IPS-18a (cell line): Measurements from ENCODE around the gene SOCS4.
A peak's percentile ranks its signal among the peaks of the same experiment; 100 is the strongest.
"Not testable (repeated sequence)": the region's sequence is repeated elsewhere in the genome, so short reads cannot be mapped to it uniquely, and the experiment has no call there.

Experiments used
- H3K27ac ChIP-seq: one replicate; pipeline ENCODE4 v1.5.1; 2013; ENCODE audit warnings: low read length
- H3K27me3 ChIP-seq: one replicate; pipeline ENCODE4 v1.6.1; 2013; ENCODE audit warnings: mild to moderate bottlenecking, low read length; ENCODE audit not compliant: control insufficient read depth, insufficient read depth
- H3K36me3 ChIP-seq: one replicate; pipeline ENCODE4 v1.6.1; 2013; ENCODE audit warnings: low read depth, low read length; ENCODE audit not compliant: control insufficient read depth
- H3K4me1 ChIP-seq: one replicate; pipeline ENCODE4 v1.6.1; 2013; ENCODE audit warnings: low read depth, low read length; ENCODE audit not compliant: control insufficient read depth
- H3K4me3 ChIP-seq: one replicate; pipeline ENCODE4 v1.5.1; 2013; ENCODE audit warnings: low read length
- H3K9ac ChIP-seq: one replicate; pipeline ENCODE4 v1.6.1; 2013; ENCODE audit warnings: mild to moderate bottlenecking, low read length, moderate library complexity
- H3K9me3 ChIP-seq: one replicate; pipeline ENCODE4 v1.6.1; 2013; ENCODE audit warnings: low read depth, low read length; ENCODE audit not compliant: control insufficient read depth

The SOCS4 gene

GRCh38 chr14:55028066-55028465 lies 1.0 kb downstream of the SOCS4 start:
- Histone ChIP-seq H3K4me3 (peak overlapping the region; percentile 83), H3K4me1 (peaks cover 28% of the 10 kb centered on the region), H3K36me3 (peaks cover 12% of the 10 kb centered on the region)

GRCh38 chr14:55028476-55028875 lies 1.4 kb downstream of the SOCS4 start:
- H3K27ac ChIP-seq, result no peak overlapping the region
- peaks cover 9% of the 10 kb centered on the region for H3K36me3 ChIP-seq

More at GRCh38 chr14:55028066-55028465, 1.0 kb downstream of the SOCS4 start:
- Histone ChIP-seq H3K27ac (peak overlapping the region; percentile 87), H3K9me3 (no peaks in the 10 kb centered on the region), H3K27me3 (no peaks in the 10 kb centered on the region), H3K9ac (peak overlapping the region; percentile 98)

GRCh38 chr14:55031190-55031589 lies 4.2 kb downstream of the SOCS4 start:
- H3K27ac ChIP-seq, result no peak overlapping the region
- H3K27me3 ChIP-seq, result no peaks in the 10 kb centered on the region
- peaks cover 12% of the 10 kb centered on the region for H3K4me1 ChIP-seq
- H3K4me3 ChIP-seq, result no peak overlapping the region
- H3K36me3 ChIP-seq, result peaks cover 7% of the 10 kb centered on the region
- no peaks in the 10 kb centered on the region for H3K9me3 ChIP-seq
- H3K9ac ChIP-seq, result no peak overlapping the region

More at GRCh38 chr14:55028476-55028875, 1.4 kb downstream of the SOCS4 start:
- H3K27me3 ChIP-seq, result no peaks in the 10 kb centered on the region
- peak overlapping the region; percentile 98 for H3K9ac ChIP-seq
- no peaks in the 10 kb centered on the region for H3K9me3 ChIP-seq
- peaks cover 28% of the 10 kb centered on the region for H3K4me1 ChIP-seq
- peak overlapping the region; percentile 83 for H3K4me3 ChIP-seq

GRCh38 chr14:55037995-55038394 lies 11.0 kb downstream of the SOCS4 start:
- not testable (repeated sequence) for H3K4me1 ChIP-seq, H3K4me3 ChIP-seq, H3K9me3 ChIP-seq, H3K9ac ChIP-seq, H3K27ac ChIP-seq
- Histone ChIP-seq H3K36me3 (peaks cover 19% of the 10 kb centered on the region), H3K27me3 (peaks cover 15% of the 10 kb centered on the region)

- no peak overlapping the region for H3K9ac ChIP-seq
- H3K4me1 ChIP-seq, result peaks cover 3% of the 10 kb centered on the region
- H3K9me3 ChIP-seq, result no peaks in the 10 kb centered on the region
- peaks cover 18% of the 10 kb centered on the region for H3K27me3 ChIP-seq
- no peak overlapping the region for H3K27ac ChIP-seq
- peaks cover 23% of the 10 kb centered on the region for H3K36me3 ChIP-seq
- H3K4me3 ChIP-seq, result no peak overlapping the region
Observed at GRCh38 chr14:55038708-55039107, 11.7 kb downstream of the SOCS4 start.

- Histone ChIP-seq H3K9me3 (no peaks in the 10 kb centered on the region), H3K27me3 (peaks cover 18% of the 10 kb centered on the region), H3K4me1 (peaks cover 3% of the 10 kb centered on the region), H3K36me3 (peaks cover 16% of the 10 kb centered on the region), H3K4me3 (no peak overlapping the region), H3K9ac (no peak overlapping the region), H3K27ac (no peak overlapping the region)
Observed at GRCh38 chr14:55043528-55043927, 16.5 kb downstream of the SOCS4 start.

- H3K9me3 ChIP-seq, result no peaks in the 10 kb centered on the region
- no peak overlapping the region for H3K27ac ChIP-seq
- H3K36me3 ChIP-seq, result peaks cover 16% of the 10 kb centered on the region
- no peak overlapping the region for H3K9ac ChIP-seq
- H3K27me3 ChIP-seq, result peaks cover 18% of the 10 kb centered on the region
- no peak overlapping the region for H3K4me3 ChIP-seq
- H3K4me1 ChIP-seq, result peaks cover 3% of the 10 kb centered on the region
Observed at GRCh38 chr14:55045087-55045486, 18.1 kb downstream of the SOCS4 start.

GRCh38 chr14:55047301-55048053 lies 20.4 kb downstream of the SOCS4 start:
- Histone ChIP-seq H3K27ac (no peak overlapping the region), H3K9me3 (no peaks in the 10 kb centered on the region), H3K9ac (no peak overlapping the region), H3K4me3 (no peak overlapping the region), H3K36me3 (peaks cover 16% of the 10 kb centered on the region), H3K4me1 (no peaks in the 10 kb centered on the region), H3K27me3 (peaks cover 9% of the 10 kb centered on the region)

GRCh38 chr14:55048900-55049436 lies 21.9 kb downstream of the SOCS4 start:
- no peak overlapping the region for H3K27ac ChIP-seq
- H3K4me3 ChIP-seq, result no peak overlapping the region
- H3K36me3 ChIP-seq, result peaks cover 4% of the 10 kb centered on the region
- H3K4me1 ChIP-seq, result peaks cover 8% of the 10 kb centered on the region
- no peak overlapping the region for H3K9ac ChIP-seq
- H3K9me3 ChIP-seq, result no peaks in the 10 kb centered on the region
- H3K27me3 ChIP-seq, result no peaks in the 10 kb centered on the region

- Histone ChIP-seq H3K4me1 (peaks cover 8% of the 10 kb centered on the region), H3K27me3 (no peaks in the 10 kb centered on the region), H3K4me3 (peak overlapping the region; percentile 99), H3K9me3 (no peaks in the 10 kb centered on the region), H3K27ac (peak overlapping the region; percentile 33), H3K36me3 (peaks cover 3% of the 10 kb centered on the region), H3K9ac (peak overlapping the region; percentile 100)
Observed at GRCh38 chr14:55051165-55051422, 24.1 kb downstream of the SOCS4 start.

GRCh38 chr14:55051423-55052268 lies 24.6 kb downstream of the SOCS4 start, which contains the start of gene MAPK1IP1L:
MAPK1IP1L (plus strand) TSS chr14:55051647; CDS start chr14:55061684, 10,037 bp downstream.
- Histone ChIP-seq H3K4me3 (peak within 1 kb of the TSS; percentile 99), H3K9me3 (no peaks in the 10 kb centered on the region), H3K27ac (peak within 1 kb of the TSS; percentile 99), H3K4me1 (peaks cover 8% of the 10 kb centered on the region), H3K27me3 (no peaks in the 10 kb centered on the region), H3K36me3 (peaks cover 3% of the 10 kb centered on the region), H3K9ac (peak within 1 kb of the TSS; percentile 100)
